ENCODE data around the gene SLC15A2.
A peak's percentile ranks its signal among the peaks of the same experiment; 100 is the strongest.
"Not testable (repeated sequence)": the region's sequence is repeated elsewhere in the genome, so short reads cannot be mapped to it uniquely, and the experiment has no call there.

Gene SLC15A2

GRCh38 chr3:121894301-121894990 lies at the start of gene SLC15A2:
SLC15A2 (plus strand) TSS chr3:121894401; CDS start chr3:121894477, 76 bp downstream.
- no peak for TF ChIP-seq Cebpa-rat (IDR thresholded peaks at IDR 0.05)
- H3K4me3 ChIP-seq = no peak within 1 kb of the TSS
- H4K20me1 ChIP-seq = no peaks in the 10 kb centered on the region
- no peaks in the 10 kb centered on the region for H3K4me1 ChIP-seq
- peaks cover 53% of the 10 kb centered on the region for H3K36me3 ChIP-seq
- H3K9me3 ChIP-seq = no peaks in the 10 kb centered on the region
- no peak within 1 kb of the TSS for H3K9ac ChIP-seq
- no peaks in the 10 kb centered on the region for H3K27me3 ChIP-seq
- no peak within 1 kb of the TSS for H3K4me2 ChIP-seq
- H3K27ac ChIP-seq = no peak within 1 kb of the TSS

GRCh38 chr3:121844892-121845291 lies 49.3 kb upstream of the SLC15A2 start:
- no peaks in the 10 kb centered on the region for H3K4me1 ChIP-seq
- H3K9me3 ChIP-seq = peaks cover 14% of the 10 kb centered on the region
- H3K36me3 ChIP-seq = peaks cover 63% of the 10 kb centered on the region
- no peak overlapping the region for H3K4me2 ChIP-seq
- TF ChIP-seq Cebpa-rat (IDR thresholded peaks at IDR 0.05) = no peak
- H3K27me3 ChIP-seq = no peaks in the 10 kb centered on the region
- no peak overlapping the region for H3K9ac ChIP-seq
- no peak overlapping the region for H3K4me3 ChIP-seq
- no peak overlapping the region for H3K27ac ChIP-seq
- H4K20me1 ChIP-seq = peaks cover 25% of the 10 kb centered on the region

- TF ChIP-seq Cebpa-rat (IDR thresholded peaks at IDR 0.05) = no peak
- H3K4me3 ChIP-seq = no peak overlapping the region
- no peak overlapping the region for H3K9ac ChIP-seq
- H3K27ac ChIP-seq = no peak overlapping the region
- H3K4me2 ChIP-seq = no peak overlapping the region
- H3K36me3 ChIP-seq = peaks cover 81% of the 10 kb centered on the region
- H4K20me1 ChIP-seq = peaks cover 58% of the 10 kb centered on the region
- no peaks in the 10 kb centered on the region for H3K4me1 ChIP-seq
- 0 out of 2 replicates have a peak, but pooled peaks cover 3% of the 10 kb centered on the region for H3K9me3 ChIP-seq
- H3K27me3 ChIP-seq = no peaks in the 10 kb centered on the region
Measured at GRCh38 chr3:121852256-121852655, 41.9 kb upstream of the SLC15A2 start.

- no peak overlapping the region for H3K9ac ChIP-seq
- H3K4me2 ChIP-seq = no peak overlapping the region
- H4K20me1 ChIP-seq = peaks cover 35% of the 10 kb centered on the region
- TF ChIP-seq Cebpa-rat (IDR thresholded peaks at IDR 0.05) = no peak
- 0 out of 2 replicates have a peak, but pooled peaks cover 3% of the 10 kb centered on the region for H3K9me3 ChIP-seq
- H3K4me1 ChIP-seq = no peaks in the 10 kb centered on the region
- no peak overlapping the region for H3K4me3 ChIP-seq
- peaks cover 79% of the 10 kb centered on the region for H3K36me3 ChIP-seq
- no peaks in the 10 kb centered on the region for H3K27me3 ChIP-seq
- H3K27ac ChIP-seq = no peak overlapping the region
Measured at GRCh38 chr3:121855555-121855954, 38.6 kb upstream of the SLC15A2 start.

GRCh38 chr3:121857778-121858177 lies 36.4 kb upstream of the SLC15A2 start:
- peaks cover 83% of the 10 kb centered on the region for H3K36me3 ChIP-seq
- H3K27ac ChIP-seq, H3K4me1 ChIP-seq, H3K4me2 ChIP-seq, H3K9me3 ChIP-seq, H3K9ac ChIP-seq, H3K27me3 ChIP-seq, H3K4me3 ChIP-seq: not testable (repeated sequence)
- peaks cover 22% of the 10 kb centered on the region for H4K20me1 ChIP-seq

- not testable (repeated sequence) for H3K27ac ChIP-seq, H3K27me3 ChIP-seq, H4K20me1 ChIP-seq, H3K4me3 ChIP-seq, H3K9ac ChIP-seq, H3K4me2 ChIP-seq, H3K4me1 ChIP-seq
- peaks cover 14% of the 10 kb centered on the region for H3K9me3 ChIP-seq
- peaks cover 83% of the 10 kb centered on the region for H3K36me3 ChIP-seq
Measured at GRCh38 chr3:121863247-121863646, 31.0 kb upstream of the SLC15A2 start.

GRCh38 chr3:121863801-121864200 lies 30.4 kb upstream of the SLC15A2 start:
- Histone ChIP-seq H3K27ac (no peak overlapping the region), H3K4me1 (peaks cover 13% of the 10 kb centered on the region), H3K4me2 (no peak overlapping the region), H3K27me3 (no peaks in the 10 kb centered on the region), H3K9ac (no peak overlapping the region), H3K36me3 (peaks cover 83% of the 10 kb centered on the region), H3K4me3 (no peak overlapping the region), H3K9me3 (peaks cover 14% of the 10 kb centered on the region), H4K20me1 (peaks cover 10% of the 10 kb centered on the region; the same call in 1 of the 2 replicates)
- no peak for TF ChIP-seq Cebpa-rat (IDR thresholded peaks at IDR 0.05)

- TF ChIP-seq Cebpa-rat (IDR thresholded peaks at IDR 0.05) = no peak
- Histone ChIP-seq H3K27me3 (no peaks in the 10 kb centered on the region), H3K4me2 (peak overlapping the region; percentile 29), H3K9ac (no peak overlapping the region), H3K9me3 (no peaks in the 10 kb centered on the region), H3K4me3 (no peak overlapping the region), H3K36me3 (peaks cover 63% of the 10 kb centered on the region), H3K27ac (no peak overlapping the region), H3K4me1 (peaks cover 41% of the 10 kb centered on the region), H4K20me1 (no peaks in the 10 kb centered on the region)
Measured at GRCh38 chr3:121869736-121870135, 24.5 kb upstream of the SLC15A2 start.

GRCh38 chr3:121870717-121871116 lies 23.5 kb upstream of the SLC15A2 start:
- H3K4me3 ChIP-seq = no peak overlapping the region
- H3K27me3 ChIP-seq = no peaks in the 10 kb centered on the region
- no peak overlapping the region for H3K4me2 ChIP-seq
- TF ChIP-seq Cebpa-rat (IDR thresholded peaks at IDR 0.05) = no peak
- no peak overlapping the region for H3K9ac ChIP-seq
- peaks cover 41% of the 10 kb centered on the region for H3K4me1 ChIP-seq
- no peak overlapping the region for H3K27ac ChIP-seq
- H3K9me3 ChIP-seq = no peaks in the 10 kb centered on the region
- no peaks in the 10 kb centered on the region for H4K20me1 ChIP-seq
- peaks cover 53% of the 10 kb centered on the region for H3K36me3 ChIP-seq

- no peak for TF ChIP-seq Cebpa-rat (IDR thresholded peaks at IDR 0.05)
- Histone ChIP-seq H3K27me3 (no peaks in the 10 kb centered on the region), H3K36me3 (peaks cover 46% of the 10 kb centered on the region), H3K27ac (no peak overlapping the region), H3K9me3 (no peaks in the 10 kb centered on the region), H4K20me1 (no peaks in the 10 kb centered on the region), H3K4me2 (no peak overlapping the region), H3K4me1 (peaks cover 41% of the 10 kb centered on the region), H3K4me3 (no peak overlapping the region), H3K9ac (no peak overlapping the region)
Measured at GRCh38 chr3:121871430-121871829, 22.8 kb upstream of the SLC15A2 start.

- Histone ChIP-seq H3K4me3 (no peak overlapping the region), H4K20me1 (peaks cover 13% of the 10 kb centered on the region; the same call in 1 of the 2 replicates), H3K36me3 (peaks cover 39% of the 10 kb centered on the region), H3K27me3 (no peaks in the 10 kb centered on the region), H3K27ac (no peak overlapping the region), H3K4me2 (no peak overlapping the region), H3K9ac (no peak overlapping the region), H3K9me3 (no peaks in the 10 kb centered on the region), H3K4me1 (no peaks in the 10 kb centered on the region)
- no peak for TF ChIP-seq Cebpa-rat (IDR thresholded peaks at IDR 0.05)
Measured at GRCh38 chr3:121878411-121878810, 15.8 kb upstream of the SLC15A2 start.
